HL-60 (cell line): ENCODE data around the gene TRAP1.

ENCODE experiments used
- CTCF ChIP-seq: IDR thresholded peaks from one replicate; pipeline ENCODE4 v1.5.1; 2011; ENCODE audit warnings: low read length, control low read depth, inconsistent platforms; ENCODE audit not compliant: insufficient read depth
- GABPA ChIP-seq: IDR thresholded peaks from 2 replicates; pipeline ENCODE4 v1.6.1; 2012; ENCODE audit warnings: low read depth
- POLR2AphosphoS5 ChIP-seq: IDR thresholded peaks from 2 replicates; pipeline ENCODE4 v1.6.1; 2012; ENCODE audit warnings: low read depth
- REST ChIP-seq: IDR thresholded peaks from 2 replicates; pipeline ENCODE4 v1.6.1; 2012; ENCODE audit warnings: low read depth; ENCODE audit not compliant: insufficient replicate concordance
- SPI1 ChIP-seq: IDR thresholded peaks from 2 replicates; pipeline ENCODE4 v1.6.1; 2012; ENCODE audit warnings: low read depth, mild to moderate bottlenecking, borderline replicate concordance

GRCh38 chr16:3672571-3673041, 44.7 kb downstream of the TRAP1 start:
- TF ChIP-seq CTCF (no peak), REST (no peak), GABPA (no peak), POLR2AphosphoS5 (no peak), SPI1 (no peak)
